Measurements from ENCODE around the gene ARL15. TPM values are rescaled to one million over a fixed set of nuclear protein-coding genes. Genes with fewer than 3 reads are reported as not detected.

The ARL15 gene
- total RNA-seq, 1 experiment from 2014 or later, result 13.0 TPM

DNA sequence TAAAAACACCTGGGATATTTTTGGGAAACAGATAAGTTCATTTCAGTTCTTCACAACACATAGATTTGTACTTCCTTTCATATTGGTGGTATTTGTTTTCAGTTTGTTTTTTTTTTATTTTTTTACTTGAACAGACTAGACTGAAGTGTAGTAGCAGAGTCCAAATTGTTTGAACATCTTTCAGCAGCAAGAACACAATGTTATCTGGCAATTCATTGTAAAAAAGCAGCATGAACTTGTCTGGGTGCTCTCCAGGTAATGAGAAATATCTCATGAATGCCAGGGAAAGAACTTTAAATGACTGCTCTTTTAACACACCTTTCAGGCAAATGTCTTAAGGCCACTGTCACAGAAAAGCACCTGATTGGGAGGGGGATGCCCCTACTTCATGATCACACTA lies 113.4 kb downstream of the ARL15 start:
- Histone ChIP-seq H2BK12ac (ENCODE audit: insufficient read length, low read depth, low read length) (no peak overlapping the region), H3K4me1 (ENCODE audit: insufficient read depth, low read length) (no peaks in the 10 kb centered on the region), H3K27ac (ENCODE audit: insufficient read length, low read depth, low read length) (no peak overlapping the region), H3K56ac (ENCODE audit: insufficient read length, low read depth, low read length) (no peak overlapping the region), H3K79me2 (ENCODE audit: insufficient read depth, low read length) (no peaks in the 10 kb centered on the region), H2BK5ac (ENCODE audit: insufficient read length, low read length) (no peak overlapping the region), H2BK15ac (ENCODE audit: low read depth, low read length) (no peak overlapping the region), H2BK20ac (ENCODE audit: low read depth, low read length, poor library complexity, severe bottlenecking) (no peak overlapping the region), H3K9ac (ENCODE audit: extremely low read depth, insufficient read length, low read length) (no peak overlapping the region), H4K20me1 (ENCODE audit: control insufficient read depth, insufficient read depth, insufficient read length) (no peaks in the 10 kb centered on the region), H3K9me3 (ENCODE audit: control insufficient read depth, low read depth, low read length) (no peaks in the 10 kb centered on the region), H3K79me1 (ENCODE audit: insufficient read depth, low read depth, low read length, poor library complexity, severe bottlenecking) (peaks cover 4% of the 10 kb centered on the region), H4K5ac (ENCODE audit: insufficient read length, low read depth, low read length) (no peak overlapping the region), H3K23ac (ENCODE audit: insufficient read length, low read depth, low read length) (no peak overlapping the region), H3K4ac (ENCODE audit: low read depth, low read length) (no peak overlapping the region), H4K91ac (ENCODE audit: insufficient read length, low read depth, low read length) (no peak overlapping the region), H2BK120ac (ENCODE audit: low read depth, low read length, poor library complexity, severe bottlenecking) (no peak overlapping the region), H2AFZ (ENCODE audit: low read length) (no peak overlapping the region), H3K27me3 (ENCODE audit: insufficient read depth, low read length) (no peaks in the 10 kb centered on the region), H3K4me2 (ENCODE audit: insufficient read depth, insufficient read length, low read length) (no peak overlapping the region), H3K14ac (ENCODE audit: insufficient read depth, low read length) (no peak overlapping the region), H3T11ph (ENCODE audit: low read length) (no peak overlapping the region), H2AK5ac (ENCODE audit: insufficient read length, low read length) (no peak overlapping the region), H3K23me2 (ENCODE audit: insufficient read length, low read depth, low read length, poor library complexity, severe bottlenecking) (no peaks in the 10 kb centered on the region), H4K8ac (replicated peaks; ENCODE audit: insufficient read length, low read depth, low read length) (no peak overlapping the region), H3K18ac (ENCODE audit: insufficient read length, low read depth, low read length) (no peak overlapping the region)
- Mint-ChIP-seq H3K4me3 (no peak overlapping the region), H3K9me3 (peaks cover 11 to 13% of the 10 kb centered on the region in 2 experiments; a peak in 4 of 5 replicates), H3K4me1 (peaks cover 6 to 9% of the 10 kb centered on the region in 2 experiments), H3K27ac (no peak overlapping the region), H3K36me3 (ENCODE audit: insufficient read depth in 1 of 3, low read depth in 3 of 3) (peaks cover 7 to 20% (median 8%) of the 10 kb centered on the region in 3 experiments; a peak in 6 of 7 replicates), H3K27me3 (ENCODE audit: low read depth) (no peaks in the 10 kb centered on the region)
- TF ChIP-seq, protein P1, sequence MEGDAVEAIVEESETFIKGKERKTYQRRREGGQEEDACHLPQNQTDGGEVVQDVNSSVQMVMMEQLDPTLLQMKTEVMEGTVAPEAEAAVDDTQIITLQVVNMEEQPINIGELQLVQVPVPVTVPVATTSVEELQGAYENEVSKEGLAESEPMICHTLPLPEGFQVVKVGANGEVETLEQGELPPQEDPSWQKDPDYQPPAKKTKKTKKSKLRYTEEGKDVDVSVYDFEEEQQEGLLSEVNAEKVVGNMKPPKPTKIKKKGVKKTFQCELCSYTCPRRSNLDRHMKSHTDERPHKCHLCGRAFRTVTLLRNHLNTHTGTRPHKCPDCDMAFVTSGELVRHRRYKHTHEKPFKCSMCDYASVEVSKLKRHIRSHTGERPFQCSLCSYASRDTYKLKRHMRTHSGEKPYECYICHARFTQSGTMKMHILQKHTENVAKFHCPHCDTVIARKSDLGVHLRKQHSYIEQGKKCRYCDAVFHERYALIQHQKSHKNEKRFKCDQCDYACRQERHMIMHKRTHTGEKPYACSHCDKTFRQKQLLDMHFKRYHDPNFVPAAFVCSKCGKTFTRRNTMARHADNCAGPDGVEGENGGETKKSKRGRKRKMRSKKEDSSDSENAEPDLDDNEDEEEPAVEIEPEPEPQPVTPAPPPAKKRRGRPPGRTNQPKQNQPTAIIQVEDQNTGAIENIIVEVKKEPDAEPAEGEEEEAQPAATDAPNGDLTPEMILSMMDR (conservative IDR thresholded peaks at IDR 0.05), result no peak
- DNase-seq, result no peak
